ENCODE data around the gene MRPS27.
"Not testable (repeated sequence)": the region's sequence is repeated elsewhere in the genome, so short reads cannot be mapped to it uniquely, and the experiment has no call there.

The MRPS27 gene

DNA sequence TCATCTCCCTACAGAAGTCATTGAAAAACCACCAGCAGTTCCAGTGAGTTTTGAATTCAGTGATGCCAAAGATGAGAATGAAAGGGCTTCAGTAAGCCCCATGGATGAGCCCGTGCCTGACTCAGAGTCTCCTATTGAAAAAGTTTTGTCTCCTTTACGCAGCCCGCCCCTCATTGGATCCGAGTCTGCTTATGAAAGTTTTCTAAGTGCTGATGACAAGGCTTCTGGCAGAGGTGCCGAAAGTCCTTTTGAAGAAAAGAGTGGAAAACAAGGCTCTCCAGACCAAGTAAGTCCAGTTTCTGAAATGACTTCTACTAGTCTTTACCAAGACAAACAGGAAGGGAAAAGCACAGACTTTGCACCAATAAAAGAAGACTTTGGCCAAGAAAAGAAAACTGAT lies 122.6 kb downstream of the MRPS27 start:
- DNase-seq = no peak

DNA sequence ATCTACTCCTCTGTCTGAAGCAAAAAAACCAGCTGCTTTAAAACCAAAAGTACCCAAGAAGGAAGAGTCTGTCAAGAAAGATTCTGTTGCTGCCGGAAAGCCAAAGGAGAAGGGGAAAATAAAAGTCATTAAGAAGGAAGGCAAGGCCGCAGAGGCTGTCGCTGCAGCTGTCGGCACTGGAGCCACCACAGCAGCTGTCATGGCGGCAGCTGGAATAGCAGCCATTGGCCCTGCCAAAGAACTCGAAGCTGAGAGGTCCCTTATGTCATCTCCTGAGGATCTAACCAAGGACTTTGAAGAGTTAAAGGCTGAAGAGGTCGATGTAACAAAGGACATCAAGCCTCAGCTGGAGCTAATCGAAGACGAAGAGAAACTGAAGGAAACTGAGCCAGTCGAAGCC lies 124.5 kb downstream of the MRPS27 start:
- DNase-seq = no peak

DNA sequence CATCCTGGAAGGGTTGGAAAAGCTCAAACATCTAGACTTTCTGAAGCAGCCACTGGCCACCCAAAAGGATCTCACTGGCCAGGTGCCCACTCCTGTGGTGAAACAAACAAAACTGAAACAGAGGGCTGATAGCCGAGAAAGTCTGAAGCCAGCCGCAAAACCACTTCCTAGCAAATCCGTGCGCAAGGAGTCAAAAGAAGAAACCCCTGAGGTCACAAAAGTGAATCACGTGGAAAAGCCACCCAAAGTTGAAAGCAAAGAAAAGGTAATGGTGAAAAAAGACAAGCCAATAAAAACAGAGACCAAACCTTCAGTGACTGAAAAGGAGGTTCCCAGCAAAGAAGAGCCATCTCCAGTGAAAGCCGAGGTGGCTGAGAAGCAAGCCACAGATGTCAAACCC lies 125.2 kb downstream of the MRPS27 start:
- no peak for DNase-seq

DNA sequence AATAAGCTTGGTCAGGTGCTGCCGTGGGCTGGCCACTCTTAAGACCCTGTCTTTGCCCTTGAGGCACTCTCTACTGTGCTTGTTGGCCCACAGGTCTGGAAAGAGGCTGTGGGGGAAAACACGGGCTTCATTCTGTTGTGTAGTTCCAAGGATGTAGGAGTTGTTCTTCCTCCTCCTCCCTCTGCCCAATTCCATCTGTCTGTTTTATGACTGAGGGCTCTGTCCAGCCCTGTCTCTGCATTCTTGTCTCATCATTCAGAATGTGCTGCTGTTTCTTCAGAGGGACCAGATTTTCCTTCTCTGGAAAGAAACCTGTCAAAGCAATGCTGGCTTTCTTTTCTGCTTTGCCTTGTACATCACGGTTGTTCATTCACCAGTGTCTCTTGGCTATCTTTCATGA lies 128.6 kb downstream of the MRPS27 start:
- no peak for DNase-seq

DNA sequence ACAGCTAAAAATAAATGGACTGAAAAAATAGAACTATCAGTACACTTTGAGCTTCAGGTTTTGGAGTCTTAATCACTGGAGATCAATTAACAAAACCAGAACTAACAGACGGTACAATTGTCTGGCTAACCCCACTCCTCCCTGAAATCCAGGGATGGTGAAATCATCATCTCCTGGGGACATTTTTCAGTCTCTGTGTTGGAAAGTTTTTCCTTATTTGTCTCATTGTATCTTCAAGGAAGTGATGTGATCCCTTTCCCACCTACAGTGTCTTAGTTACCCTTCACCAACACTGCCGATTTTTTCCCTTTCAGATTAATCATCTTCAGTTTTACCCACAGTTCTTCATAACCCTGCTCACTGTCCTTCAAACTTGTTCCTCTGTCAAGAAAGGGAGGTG lies 130.9 kb downstream of the MRPS27 start:
- no peak for DNase-seq

DNA sequence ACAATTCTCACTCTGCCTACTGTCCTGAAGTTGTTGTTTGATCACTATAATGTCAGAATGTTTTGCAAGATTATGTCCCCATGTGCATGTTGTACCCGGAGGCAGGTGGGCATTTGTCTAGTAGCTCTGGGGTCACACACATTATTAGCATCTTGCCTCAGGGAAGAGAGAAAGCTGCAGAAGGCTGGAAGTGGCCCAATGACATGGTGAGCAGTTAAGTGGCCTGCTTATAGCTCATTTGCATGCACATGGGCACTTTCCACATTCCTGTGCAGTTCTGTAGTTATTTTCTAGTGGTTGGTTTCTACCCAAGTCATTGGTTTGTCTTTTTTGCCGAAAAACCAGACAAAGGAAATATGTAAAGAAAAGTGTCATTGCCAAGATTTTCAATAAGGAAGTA lies 131.9 kb downstream of the MRPS27 start:
- DNase-seq = no peak

DNA sequence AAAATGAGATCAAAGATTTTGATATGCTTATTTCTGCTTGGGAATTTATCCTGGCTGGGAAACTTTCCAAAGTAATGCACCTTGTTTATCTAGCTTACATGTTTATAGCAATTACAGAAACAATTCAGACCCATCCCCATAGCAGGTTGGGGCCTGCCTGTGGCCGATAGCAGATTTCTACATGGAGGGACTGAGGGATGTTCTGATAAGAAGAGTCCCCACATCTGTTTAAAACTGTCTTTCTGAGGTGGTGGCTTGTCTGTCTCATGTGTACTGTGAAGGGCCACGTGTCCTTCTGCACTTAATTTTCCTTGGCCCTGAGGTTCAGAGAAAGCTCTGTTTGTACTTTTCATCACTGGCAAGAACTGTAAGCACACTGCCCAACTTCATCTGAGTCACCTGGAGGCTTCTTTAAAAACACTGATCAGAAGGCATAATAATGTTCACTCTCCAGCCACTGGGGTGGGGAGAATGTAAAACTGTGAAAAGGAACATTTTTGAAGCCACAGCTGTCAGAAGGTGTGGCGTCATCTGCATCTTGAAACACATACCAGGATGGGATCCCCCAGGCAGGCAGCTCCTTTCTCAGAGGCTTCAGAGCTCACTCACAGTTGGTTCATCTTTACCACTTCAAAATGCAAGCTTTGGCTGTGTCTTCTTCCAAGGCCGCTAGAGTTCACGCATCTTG lies 132.5 kb downstream of the MRPS27 start:
- DNase-seq = no peak

DNA sequence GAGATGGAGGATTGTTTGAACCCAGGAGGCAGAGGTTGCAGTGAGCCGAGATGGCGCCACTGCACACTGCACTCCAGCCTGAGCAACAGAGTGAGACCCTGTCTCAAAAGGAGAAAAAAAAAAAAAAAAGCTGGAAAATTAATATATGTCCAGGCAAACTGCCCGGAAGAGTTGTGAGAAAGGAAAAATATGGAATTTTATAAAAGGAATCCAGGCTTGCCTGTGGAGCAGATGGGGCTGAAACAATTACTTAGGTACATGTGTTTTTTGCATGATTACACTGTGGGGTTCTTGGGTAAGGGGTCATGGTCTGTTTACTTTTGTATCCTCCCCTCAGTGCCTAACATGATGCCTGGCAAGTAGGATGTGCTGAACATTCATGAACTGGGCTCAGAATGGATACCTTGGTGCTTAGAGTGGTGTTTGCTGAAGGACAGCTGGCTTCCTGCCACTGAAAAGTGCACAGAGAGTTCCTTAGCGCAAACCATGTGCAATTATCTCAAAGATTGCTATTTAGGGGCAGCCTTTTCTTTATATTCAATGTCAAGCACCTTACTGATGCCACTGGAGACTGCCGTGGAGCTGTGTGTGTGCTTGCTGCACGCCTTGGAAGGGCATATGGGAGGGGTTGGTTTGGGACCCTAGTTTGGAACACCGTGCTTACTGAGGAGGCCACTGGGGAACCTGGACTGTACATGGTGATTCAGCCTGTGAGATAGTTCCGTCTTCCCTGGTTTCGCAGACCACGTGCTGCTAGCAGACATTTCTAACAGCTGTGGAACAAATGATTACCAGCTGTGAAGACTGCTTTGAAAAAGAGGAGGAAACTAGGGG lies 134.3 kb downstream of the MRPS27 start:
- no peak for DNase-seq

DNA sequence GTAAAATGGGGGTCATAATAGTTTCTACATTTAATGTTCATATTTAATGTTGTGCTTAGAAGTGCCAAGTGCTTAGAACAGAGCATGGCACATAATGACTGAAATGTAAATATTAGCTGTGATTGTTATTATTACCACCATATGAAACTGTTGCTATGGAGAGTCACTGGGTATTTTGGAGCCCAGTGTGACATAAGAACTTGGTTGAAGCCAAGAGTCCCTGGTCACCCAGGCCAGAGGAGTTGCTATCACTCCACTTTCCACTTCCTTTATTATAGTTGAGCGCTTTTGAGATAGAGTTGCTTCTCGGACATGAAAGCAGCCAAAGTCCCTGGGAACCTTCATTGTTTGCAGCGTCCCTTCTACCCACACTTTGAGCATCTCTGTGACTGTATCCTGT lies 135.6 kb downstream of the MRPS27 start:
- DNase-seq = no peak

DNA sequence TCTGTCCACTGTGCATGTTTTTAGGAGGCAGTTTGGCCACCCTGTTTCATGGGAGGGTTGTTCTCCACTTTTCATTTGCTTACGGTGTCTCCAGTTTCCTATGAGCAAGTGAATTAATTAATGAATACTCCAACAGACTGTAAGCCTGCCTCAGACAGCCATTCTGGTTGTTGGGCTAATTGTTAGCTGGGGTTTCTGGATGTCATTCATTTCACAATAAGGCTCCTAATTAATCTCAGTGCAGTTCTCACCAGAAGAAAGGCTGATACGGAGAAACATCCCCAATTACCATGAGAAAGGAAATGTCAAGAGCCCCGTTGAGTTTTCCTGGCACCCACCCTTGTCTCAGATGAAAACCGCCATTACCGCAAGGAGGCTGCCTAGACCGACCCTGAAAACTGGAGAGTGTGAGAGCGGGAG lies 136.9 kb downstream of the MRPS27 start:
- DNase-seq = no peak

DNA sequence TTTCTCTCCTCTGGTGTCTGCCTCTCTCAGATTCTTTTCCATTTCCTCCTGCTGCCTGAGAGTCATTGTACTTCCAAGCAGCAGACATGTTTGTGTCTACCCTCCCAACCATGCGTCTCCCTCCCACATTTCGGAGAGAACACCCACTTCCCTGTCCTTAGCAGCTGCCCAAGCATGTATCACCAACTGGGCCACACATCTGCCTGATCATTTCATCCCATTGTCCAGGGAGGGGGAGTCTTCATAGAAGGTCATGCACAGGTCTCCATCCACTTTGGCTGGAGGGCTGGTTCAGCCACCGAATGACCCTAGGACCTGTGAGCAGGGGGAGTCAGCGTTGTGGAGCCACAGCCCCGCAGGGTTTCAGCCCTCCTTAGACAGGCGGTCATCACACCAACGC lies 137.4 kb downstream of the MRPS27 start:
- no peak for DNase-seq

DNA sequence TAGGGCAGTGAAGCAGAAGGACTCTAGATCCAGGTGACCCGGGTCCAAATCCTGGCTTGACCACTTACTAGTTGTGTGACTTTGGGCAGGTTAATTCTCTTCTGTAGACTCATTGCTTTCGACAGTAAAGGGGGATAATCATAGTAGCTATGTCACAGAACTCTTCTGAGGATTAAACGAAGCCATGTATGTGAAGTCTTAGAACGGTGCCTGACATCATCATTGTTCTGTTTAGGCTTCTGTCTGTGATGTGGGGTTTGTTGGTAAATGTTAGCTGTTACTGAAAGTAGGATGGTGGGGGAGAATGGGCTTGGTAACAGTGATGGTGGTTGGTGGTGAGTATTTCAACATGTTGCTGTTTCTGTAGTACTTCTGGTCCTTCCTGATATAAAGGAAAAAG lies 139.1 kb downstream of the MRPS27 start:
- no peak for DNase-seq

DNA sequence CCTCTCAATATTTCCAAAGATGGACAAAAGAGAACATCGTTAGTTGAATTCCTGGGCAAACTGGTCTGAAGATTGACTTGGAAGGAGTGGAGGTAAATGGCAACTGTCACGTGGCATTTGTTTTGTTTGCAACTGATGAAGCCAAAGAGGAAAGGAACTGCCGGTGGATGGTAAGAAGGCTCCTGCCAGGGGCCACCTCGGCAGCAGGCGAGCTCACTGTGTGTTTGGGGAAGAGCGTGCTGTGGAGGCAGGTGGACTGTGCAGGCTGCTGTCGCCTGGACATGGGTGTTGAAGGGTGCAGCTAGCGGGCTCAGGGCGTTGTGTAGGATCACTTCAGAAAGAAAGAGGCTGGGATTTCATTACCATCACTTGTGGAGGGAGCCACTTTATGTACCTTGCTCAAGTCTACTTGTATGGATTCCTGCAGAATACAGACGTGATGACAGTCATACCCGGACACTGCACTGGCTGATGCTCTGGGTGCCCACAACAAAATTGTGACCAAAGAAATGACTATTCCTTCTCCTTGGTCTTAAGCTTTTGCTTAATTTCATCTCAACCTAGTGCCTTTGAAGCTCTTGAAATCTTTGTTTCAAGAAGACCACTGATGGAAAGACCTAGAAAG lies 140.1 kb downstream of the MRPS27 start:
- no peak for DNase-seq

DNA sequence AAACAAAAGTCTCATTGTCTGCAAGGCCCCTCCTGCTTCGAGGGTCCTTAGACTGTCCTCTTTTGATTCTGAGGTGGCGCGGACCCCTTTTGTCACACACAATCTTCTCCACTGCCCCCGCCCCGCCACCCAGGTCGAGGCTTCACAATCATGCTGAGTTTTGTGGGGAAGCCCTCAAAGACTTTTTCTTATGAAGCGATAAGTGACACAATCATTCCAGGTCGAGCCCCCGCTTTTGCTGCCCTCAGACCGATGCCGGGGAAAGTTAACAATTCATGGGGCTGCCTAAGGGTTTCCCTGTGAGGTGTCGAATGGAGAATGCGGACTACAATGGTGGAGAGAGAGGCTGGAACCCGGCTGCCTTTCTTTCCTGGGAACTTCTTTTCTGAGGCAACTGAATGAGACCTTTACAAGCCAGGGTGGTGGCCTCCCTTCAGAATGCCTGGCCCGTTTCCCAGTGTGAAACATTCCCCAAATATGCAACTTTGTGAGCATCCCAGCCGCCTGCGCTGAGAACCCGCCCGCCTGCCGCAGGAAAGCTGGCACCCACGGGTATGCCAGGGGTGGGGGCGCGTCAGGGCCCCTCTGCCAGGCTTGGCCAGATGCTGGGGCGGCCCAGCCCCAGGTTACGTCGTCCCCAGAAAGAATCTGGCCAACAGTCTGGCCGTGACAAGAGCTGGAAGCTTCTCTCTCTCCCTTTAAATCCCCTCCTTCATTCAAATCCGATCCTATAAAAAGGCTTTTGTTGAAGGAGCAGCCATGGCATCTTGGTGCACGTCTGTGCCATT lies 140.8 kb downstream of the MRPS27 start:
- peak; percentile 68 for DNase-seq

DNA sequence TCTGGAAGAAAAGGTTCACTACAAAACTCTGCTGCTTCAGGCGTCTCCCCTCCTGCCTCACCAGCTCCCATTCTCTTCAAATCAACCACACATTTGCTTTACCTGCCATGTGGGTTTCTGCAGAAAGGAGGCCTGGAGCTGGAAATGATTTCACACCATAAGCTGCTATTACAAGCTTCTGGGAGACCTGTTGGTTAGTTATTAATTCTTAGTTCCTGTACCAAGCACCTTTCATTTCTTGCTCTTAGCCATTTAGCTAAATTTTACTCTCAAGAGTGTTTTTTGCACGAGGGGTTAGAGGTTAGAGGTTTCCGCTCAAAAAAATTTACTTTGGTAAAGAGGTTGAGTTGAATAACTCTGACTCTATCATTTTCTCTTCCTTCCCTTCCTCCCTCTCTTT lies 142.5 kb downstream of the MRPS27 start:
- DNase-seq = no peak

DNA sequence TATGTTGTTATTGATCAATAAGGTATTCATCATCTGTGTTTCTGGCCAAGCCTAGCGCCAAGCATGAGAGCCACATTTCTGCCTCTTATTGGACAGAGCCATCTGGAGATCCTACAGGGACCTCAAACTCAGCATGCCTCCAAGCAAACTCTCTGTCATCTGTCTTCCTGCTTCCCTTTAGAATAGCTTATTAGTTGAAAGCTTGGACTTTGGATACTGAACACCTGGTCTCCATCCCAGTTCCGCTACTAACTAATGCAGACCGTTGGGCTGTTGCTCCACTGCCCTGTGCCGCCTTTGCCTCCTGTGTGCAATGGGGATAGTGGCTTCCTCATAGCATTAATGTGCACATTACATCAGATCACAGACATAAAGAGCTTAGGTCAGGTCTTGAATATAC lies 147.3 kb downstream of the MRPS27 start:
- DNase-seq = no peak

DNA sequence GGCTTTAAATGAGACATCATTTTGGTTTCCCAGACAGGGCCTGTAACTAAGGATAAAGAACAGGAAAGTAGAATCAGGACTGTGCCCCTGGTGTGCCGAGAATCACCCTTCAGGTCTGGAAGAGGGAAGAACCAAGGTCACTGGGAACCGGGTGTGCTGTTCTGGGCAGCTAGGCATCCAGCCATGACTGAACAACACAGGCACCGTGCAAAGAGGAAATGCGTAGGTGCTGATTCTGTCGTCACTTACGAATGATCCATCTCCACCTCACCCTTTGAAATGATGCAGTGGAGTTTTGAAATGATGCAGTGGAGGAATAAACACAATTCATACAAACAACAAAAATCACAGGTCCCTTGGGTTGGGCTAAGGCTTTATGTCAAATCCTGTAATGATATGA lies 148.4 kb downstream of the MRPS27 start:
- no peak for DNase-seq

DNA sequence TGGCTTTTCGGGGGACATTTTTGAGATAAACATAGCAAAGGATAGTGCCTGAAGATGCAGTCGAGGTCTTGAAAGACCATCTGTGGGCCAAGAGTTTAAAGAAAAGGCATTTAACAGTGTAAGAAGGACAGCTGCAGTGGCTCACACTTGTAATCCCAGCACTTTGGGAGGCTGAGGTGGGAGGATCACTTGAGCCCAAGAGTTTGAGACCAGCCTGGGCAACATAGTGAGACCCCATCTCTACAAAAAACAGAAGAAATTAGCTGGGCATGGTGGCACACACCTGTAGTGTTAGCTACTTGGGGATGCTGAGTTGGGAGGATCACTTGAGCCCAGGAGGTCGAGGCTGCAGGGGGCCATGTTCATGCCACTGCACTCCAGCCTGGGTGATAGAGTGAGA lies 148.9 kb downstream of the MRPS27 start:
- not testable (repeated sequence) for DNase-seq

DNA sequence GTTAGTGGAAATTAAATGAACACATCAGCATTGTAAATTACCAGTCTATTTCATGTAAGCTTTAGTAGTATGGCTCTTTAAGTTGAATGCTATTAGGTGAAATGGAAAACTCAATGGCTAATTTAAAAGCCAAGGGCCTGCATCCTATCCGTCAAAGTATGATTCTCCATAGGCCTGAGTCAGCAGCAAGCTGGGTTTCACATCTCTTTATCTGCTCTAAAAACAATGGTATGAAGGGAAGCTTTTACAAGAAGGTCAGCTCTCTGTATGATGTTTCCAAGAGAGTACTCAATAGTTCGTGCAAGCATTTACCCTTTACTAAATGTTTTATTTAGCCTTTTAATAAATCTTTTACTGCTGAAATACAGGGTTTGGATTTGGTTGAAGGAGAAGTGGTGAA lies 149.9 kb downstream of the MRPS27 start:
- DNase-seq = no peak
